ENCODE data around the gene CDH12. TPM values are rescaled to one million over a fixed set of nuclear protein-coding genes. Genes with fewer than 3 reads are reported as not detected.

CDH12 gene
- total and polyA plus RNA-seq, 5 experiments from 2014 or later, result not detected

GRCh38 chr5:22432905-22433304 lies 420.2 kb downstream of the CDH12 start:
- no peaks in the 10 kb centered on the region for H3K36me3 Mint-ChIP-seq
- POLR2A ChIA-PET, result no interaction called here
- H3K27me3 Mint-ChIP-seq, result no peaks in the 10 kb centered on the region
- H3K27ac Mint-ChIP-seq, result no peak overlapping the region
- DNase-seq, result no peak
- no peak overlapping the region for H3K4me3 Mint-ChIP-seq
- H3K9me3 Mint-ChIP-seq, result peaks cover 5 to 20% (median 9%) of the 10 kb centered on the region in 9 donors
- no peaks in the 10 kb centered on the region for H3K4me1 Mint-ChIP-seq
- ATAC-seq, result no peak

GRCh38 chr5:22431840-22432239 lies 421.3 kb downstream of the CDH12 start:
- H3K4me3 Mint-ChIP-seq, result no peak overlapping the region

GRCh38 chr5:22431406-22431805 lies 421.7 kb downstream of the CDH12 start:
- DNase-seq, result no peak
- Mint-ChIP-seq H3K36me3 (no peaks in the 10 kb centered on the region), H3K4me3 (no peak overlapping the region), H3K27me3 (no peaks in the 10 kb centered on the region), H3K9me3 (peaks cover 6 to 29% (median 11%) of the 10 kb centered on the region in 9 donors), H3K4me1 (no peaks in the 10 kb centered on the region), H3K27ac (no peak overlapping the region)
- no peak for ATAC-seq
- POLR2A ChIA-PET, result no interaction called here

More at GRCh38 chr5:22431840-22432239, 421.3 kb downstream of the CDH12 start:
- H3K36me3 Mint-ChIP-seq, result no peaks in the 10 kb centered on the region
- POLR2A ChIA-PET, result no interaction called here
- H3K27ac Mint-ChIP-seq, result no peak overlapping the region
- H3K9me3 Mint-ChIP-seq, result peaks cover 7 to 24% (median 11%) of the 10 kb centered on the region in 9 donors
- DNase-seq (no peak), ATAC-seq (no peak)
- H3K27me3 Mint-ChIP-seq, result no peaks in the 10 kb centered on the region
- H3K4me1 Mint-ChIP-seq, result no peaks in the 10 kb centered on the region

- H3K9me3 Mint-ChIP-seq, result peaks cover 0 to 16% (median 6%) of the 10 kb centered on the region in 9 donors
- DNase-seq, result no peak
- POLR2A ChIA-PET, result no interaction called here
- no peak for ATAC-seq
- no peaks in the 10 kb centered on the region for H3K4me1 Mint-ChIP-seq
- H3K27ac Mint-ChIP-seq, result no peak overlapping the region
- no peaks in the 10 kb centered on the region for H3K36me3 Mint-ChIP-seq
- no peaks in the 10 kb centered on the region for H3K27me3 Mint-ChIP-seq
- H3K4me3 Mint-ChIP-seq, result no peak overlapping the region
Observed at GRCh38 chr5:22411554-22412349, 441.4 kb downstream of the CDH12 start.

GRCh38 chr5:22391956-22392355 lies 461.2 kb downstream of the CDH12 start:
- peaks cover 0 to 24% (median 10%) of the 10 kb centered on the region in 9 donors for H3K9me3 Mint-ChIP-seq

GRCh38 chr5:22390888-22391287 lies 462.3 kb downstream of the CDH12 start:
- Mint-ChIP-seq H3K27ac (no peak overlapping the region), H3K27me3 (no peaks in the 10 kb centered on the region), H3K4me3 (no peak overlapping the region)

More at GRCh38 chr5:22391956-22392355, 461.2 kb downstream of the CDH12 start:
- Mint-ChIP-seq H3K27ac (no peak overlapping the region), H3K27me3 (no peaks in the 10 kb centered on the region), H3K4me3 (no peak overlapping the region), H3K4me1 (no peaks in the 10 kb centered on the region), H3K36me3 (no peaks in the 10 kb centered on the region)
- no peak for ATAC-seq
- POLR2A ChIA-PET, result no interaction called here
- no peak for DNase-seq

GRCh38 chr5:22372826-22373660 lies 480.1 kb downstream of the CDH12 start:
- Mint-ChIP-seq H3K36me3 (no peaks in the 10 kb centered on the region), H3K27ac (no peak overlapping the region), H3K4me1 (no peaks in the 10 kb centered on the region), H3K27me3 (no peaks in the 10 kb centered on the region), H3K9me3 (peaks cover 4 to 39% (median 17%) of the 10 kb centered on the region in 9 donors), H3K4me3 (no peak overlapping the region)
- POLR2A ChIA-PET, result no interaction called here
- DNase-seq, result no peak
- ATAC-seq, result no peak

More at GRCh38 chr5:22390888-22391287, 462.3 kb downstream of the CDH12 start:
- H3K4me1 Mint-ChIP-seq, result no peaks in the 10 kb centered on the region
- peaks cover 0 to 28% (median 10%) of the 10 kb centered on the region in 9 donors for H3K9me3 Mint-ChIP-seq
- DNase-seq (no peak), ATAC-seq (no peak)
- peaks cover 0 to 5% (median 0%) of the 10 kb centered on the region in 3 donors for H3K36me3 Mint-ChIP-seq
- POLR2A ChIA-PET, result no interaction called here

GRCh38 chr5:22372376-22372775 lies 480.8 kb downstream of the CDH12 start:
- POLR2A ChIA-PET, result no interaction called here
- Mint-ChIP-seq H3K36me3 (no peaks in the 10 kb centered on the region), H3K9me3 (peaks cover 4 to 39% (median 17%) of the 10 kb centered on the region in 9 donors)

GRCh38 chr5:22354956-22355355 lies 498.2 kb downstream of the CDH12 start:
- Mint-ChIP-seq H3K9me3 (peaks cover 0 to 37% (median 8%) of the 10 kb centered on the region in 9 donors), H3K4me1 (no peaks in the 10 kb centered on the region), H3K27me3 (no peaks in the 10 kb centered on the region), H3K36me3 (no peaks in the 10 kb centered on the region), H3K4me3 (no peak overlapping the region), H3K27ac (no peak overlapping the region)
- DNase-seq, result no peak
- POLR2A ChIA-PET, result no interaction called here
- ATAC-seq, result no peak

More at GRCh38 chr5:22372376-22372775, 480.8 kb downstream of the CDH12 start:
- H3K4me1 Mint-ChIP-seq, result no peaks in the 10 kb centered on the region
- H3K4me3 Mint-ChIP-seq, result no peak overlapping the region
- DNase-seq (no peak), ATAC-seq (no peak)
- no peak overlapping the region for H3K27ac Mint-ChIP-seq
- no peaks in the 10 kb centered on the region for H3K27me3 Mint-ChIP-seq

- H3K4me1 Mint-ChIP-seq, result no peaks in the 10 kb centered on the region
- no peaks in the 10 kb centered on the region for H3K27me3 Mint-ChIP-seq
- H3K9me3 Mint-ChIP-seq, result peaks cover 0 to 26% (median 6%) of the 10 kb centered on the region in 9 donors
- DNase-seq, result no peak
- POLR2A ChIA-PET, result no interaction called here
- H3K36me3 Mint-ChIP-seq, result no peaks in the 10 kb centered on the region
- ATAC-seq, result no peak
- H3K4me3 Mint-ChIP-seq, result no peak overlapping the region
- no peak overlapping the region for H3K27ac Mint-ChIP-seq
Observed at GRCh38 chr5:22352493-22352892, 500.7 kb downstream of the CDH12 start.

- ATAC-seq (no peak), DNase-seq (no peak)
- Mint-ChIP-seq H3K9me3 (peaks cover 0 to 26% (median 6%) of the 10 kb centered on the region in 9 donors), H3K4me1 (no peaks in the 10 kb centered on the region), H3K36me3 (no peaks in the 10 kb centered on the region), H3K27ac (no peak overlapping the region), H3K27me3 (no peaks in the 10 kb centered on the region), H3K4me3 (no peak overlapping the region)
- POLR2A ChIA-PET, result no interaction called here
Observed at GRCh38 chr5:22351178-22351577, 502.0 kb downstream of the CDH12 start.

GRCh38 chr5:22348027-22348426 lies 505.1 kb downstream of the CDH12 start:
- no peaks in the 10 kb centered on the region for H3K4me1 Mint-ChIP-seq
- no peaks in the 10 kb centered on the region for H3K36me3 Mint-ChIP-seq
- no peak overlapping the region for H3K27ac Mint-ChIP-seq
- H3K9me3 Mint-ChIP-seq, result peaks cover 0 to 22% (median 8%) of the 10 kb centered on the region in 9 donors
- DNase-seq (no peak), ATAC-seq (no peak)
- POLR2A ChIA-PET, result no interaction called here
- H3K27me3 Mint-ChIP-seq, result no peaks in the 10 kb centered on the region
- H3K4me3 Mint-ChIP-seq, result no peak overlapping the region

GRCh38 chr5:22344000-22344399 lies 509.1 kb downstream of the CDH12 start:
- H3K9me3 Mint-ChIP-seq, result peaks cover 0 to 19% (median 4%) of the 10 kb centered on the region in 9 donors
- H3K4me3 Mint-ChIP-seq, result no peak overlapping the region
- no peak for DNase-seq
- POLR2A ChIA-PET, result no interaction called here
- no peaks in the 10 kb centered on the region for H3K36me3 Mint-ChIP-seq
- ATAC-seq, result no peak
- H3K27ac Mint-ChIP-seq, result no peak overlapping the region
- H3K27me3 Mint-ChIP-seq, result no peaks in the 10 kb centered on the region
- no peaks in the 10 kb centered on the region for H3K4me1 Mint-ChIP-seq

Measured in naive thymus-derived CD8-positive, alpha-beta T cell (primary cell).